Lower leg skin (tissue), 4 donors: ENCODE results near the gene AKAP6. TPM values are rescaled to one million over a fixed set of nuclear protein-coding genes. Genes with fewer than 3 reads are reported as not detected.

Experiments
- DNase-seq, 2 donors: peaks; one replicate each; pipeline ENCODE4 v3.0.0-alpha.2; 2019; ENCODE audit warnings: low spot score in 2 of 2
- H3K4me3 ChIP-seq: fragments of 200-600 bp; sonication (generic); 2 replicates; pipeline ENCODE4 v1.5.1; 2017; ENCODE audit warnings: mild to moderate bottlenecking, low read depth; ENCODE audit not compliant: poor library complexity, severe bottlenecking
- CTCF ChIP-seq, 3 donors: fragments of 450-650 bp; IDR thresholded peaks; one replicate each; pipeline ENCODE4 v1.5.1; 2016; ENCODE audit warnings: antibody characterized with exemption in 3 of 3, mild to moderate bottlenecking in 3 of 3, moderate library complexity in 2 of 3
- POLR2A ChIP-seq, 2 donors: fragments of 450-650 bp; IDR thresholded peaks; one replicate each; pipeline ENCODE4 v1.6.1; 2016 to 2017; ENCODE audit warnings: antibody characterized with exemption in 2 of 2, mild to moderate bottlenecking in 1 of 2, moderate library complexity in 1 of 2
- WGBS, 2 donors: methylation state at CpG; one replicate each; pipeline ENCODE4 v1.1.5; 2018; 5-methylcytosine and 5-hydroxymethylcytosine counted together
- intact Hi-C: fragments of 100-400 bp; cut with DNase I; formaldehyde crosslinking; loops from one replicate; pipeline ENCODE4 v1.15.0; 2023; ENCODE audit warnings: low total_unique reads
- total RNA-seq, 4 donors: library from RNA; depleted of rRNA; stranded (reverse); fragments of >200 nt; gene quantifications; one replicate each; pipeline ENCODE4 v1.1.0, GENCODE V29; 2016

Gene AKAP6
- total RNA-seq, 4 donors from 2014 or later, result 2.3 to 13.3 (median 3.6) TPM

- 74 to 77% methylated on average over 3 of the region's 3 CpGs for WGBS, 2 donors
- intact Hi-C loops, result no loop called here
- H3K4me3 ChIP-seq, result no peak overlapping the region
- TF ChIP-seq POLR2A (IDR thresholded peaks at IDR 0.05) (no peak), CTCF (IDR thresholded peaks at IDR 0.05) (no peak)
- DNase-seq, result no peak
Observed at GRCh38 chr14:32827514-32827913, 498.4 kb downstream of the AKAP6 start.

- no peak for DNase-seq
- 80 to 86% methylated on average over 3 of the region's 3 CpGs for WGBS, 2 donors
- H3K4me3 ChIP-seq, result no peak overlapping the region
- TF ChIP-seq CTCF (IDR thresholded peaks at IDR 0.05) (no peak), POLR2A (IDR thresholded peaks at IDR 0.05) (no peak)
- intact Hi-C loops, result no loop called here
Observed at GRCh38 chr14:32835924-32836323, 506.8 kb downstream of the AKAP6 start.

GRCh38 chr14:32841698-32842097, 512.6 kb downstream of the AKAP6 start:
- intact Hi-C loops, result no loop called here
- no peak overlapping the region for H3K4me3 ChIP-seq
- TF ChIP-seq POLR2A (IDR thresholded peaks at IDR 0.05), result no peak
- TF ChIP-seq CTCF (IDR thresholded peaks at IDR 0.05), result no peak

DNA sequence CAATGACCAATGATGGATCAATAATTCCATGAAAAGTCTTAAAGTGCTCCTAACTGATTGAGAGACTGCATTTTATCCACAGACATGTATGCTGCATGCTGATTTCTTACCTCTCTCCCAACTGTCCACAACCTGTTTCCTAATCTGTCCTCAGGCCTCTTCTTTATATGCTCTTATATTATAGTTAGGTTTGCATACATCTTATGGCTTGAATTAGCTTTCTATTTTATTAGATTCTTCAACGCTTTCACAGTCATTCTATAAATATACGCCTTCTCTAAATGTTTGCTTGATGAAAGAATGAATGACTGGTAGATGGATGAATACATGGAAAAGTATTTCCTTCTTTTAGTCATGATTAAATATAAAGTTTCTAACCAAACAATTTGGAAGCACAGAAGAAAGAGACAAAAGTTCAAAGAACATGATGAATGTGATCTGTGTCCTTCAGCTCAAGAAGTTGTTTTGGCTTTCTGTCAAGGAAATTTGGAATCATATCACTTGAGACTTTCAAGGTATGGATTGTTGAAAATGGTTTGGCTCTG, 517.8 kb downstream of the AKAP6 start:
- TF ChIP-seq POLR2A (IDR thresholded peaks at IDR 0.05) (no peak), CTCF (IDR thresholded peaks at IDR 0.05) (no peak)
- H3K4me3 ChIP-seq, result no peak overlapping the region
- WGBS, 2 donors, result 29 to 30% methylated on average over 2 of the region's 2 CpGs
- intact Hi-C loops, result no loop called here
- DNase-seq, result no peak

More at GRCh38 chr14:32841698-32842097, 512.6 kb downstream of the AKAP6 start:
- no peak for DNase-seq

DNA sequence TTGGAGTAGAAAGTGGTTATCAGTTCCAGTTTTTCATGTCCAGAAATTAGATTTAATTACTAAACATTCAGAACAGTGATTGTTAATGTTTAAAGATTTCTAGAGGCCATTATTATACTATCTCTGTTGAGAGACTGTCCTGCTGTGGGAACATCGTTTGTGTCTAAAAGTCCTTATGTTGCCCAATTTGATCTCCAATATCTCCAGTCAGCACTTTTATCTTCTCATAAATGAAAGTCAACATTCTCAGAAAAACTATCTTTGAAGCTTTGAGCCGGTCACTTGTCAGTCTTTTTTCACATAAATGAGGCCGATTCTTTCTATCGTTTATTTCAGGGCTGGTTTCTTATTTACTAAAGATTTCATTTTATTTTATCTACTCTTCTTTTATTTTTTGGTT, 518.8 kb downstream of the AKAP6 start:
- H3K4me3 ChIP-seq, result no peak overlapping the region

More for the DNA sequence above, 518.8 kb downstream of the AKAP6 start:
- 95 to 96% methylated on average over 4 of the region's 4 CpGs for WGBS, 2 donors
- intact Hi-C loops, result no loop called here
- TF ChIP-seq POLR2A (IDR thresholded peaks at IDR 0.05) (no peak), CTCF (IDR thresholded peaks at IDR 0.05) (no peak)
- no peak for DNase-seq
